DMS53 (cell line): ENCODE data around the gene GALNT9.
"Not testable (repeated sequence)": the region's sequence is repeated elsewhere in the genome, so short reads cannot be mapped to it uniquely, and the experiment has no call there.

Source experiments
- DNase-seq: peaks from one replicate; lab custom pipeline; 2025; lab: John Stamatoyannopoulos, UW

The GALNT9 gene

DNA sequence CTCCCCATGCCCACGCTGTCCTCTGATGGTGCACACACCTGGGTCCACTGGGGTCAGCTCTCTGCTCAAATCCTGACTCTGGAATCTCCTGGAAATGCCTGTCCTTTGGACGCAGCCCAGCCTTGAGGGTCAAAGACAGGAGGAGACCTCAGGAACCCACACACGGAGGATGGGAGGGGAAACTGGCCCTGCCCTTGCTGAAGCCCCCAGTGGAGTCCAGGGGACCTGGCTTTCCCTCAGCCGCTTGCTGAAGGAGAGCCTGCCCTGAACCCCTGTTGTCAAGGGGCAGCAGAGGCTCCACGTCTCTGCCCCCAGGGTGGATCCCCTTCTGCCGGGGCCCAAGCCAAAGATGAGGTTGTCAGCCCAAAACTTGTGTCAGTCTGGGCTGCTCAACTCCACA, 16.9 kb downstream of the GALNT9 start:
- DNase-seq, result no peak

DNA sequence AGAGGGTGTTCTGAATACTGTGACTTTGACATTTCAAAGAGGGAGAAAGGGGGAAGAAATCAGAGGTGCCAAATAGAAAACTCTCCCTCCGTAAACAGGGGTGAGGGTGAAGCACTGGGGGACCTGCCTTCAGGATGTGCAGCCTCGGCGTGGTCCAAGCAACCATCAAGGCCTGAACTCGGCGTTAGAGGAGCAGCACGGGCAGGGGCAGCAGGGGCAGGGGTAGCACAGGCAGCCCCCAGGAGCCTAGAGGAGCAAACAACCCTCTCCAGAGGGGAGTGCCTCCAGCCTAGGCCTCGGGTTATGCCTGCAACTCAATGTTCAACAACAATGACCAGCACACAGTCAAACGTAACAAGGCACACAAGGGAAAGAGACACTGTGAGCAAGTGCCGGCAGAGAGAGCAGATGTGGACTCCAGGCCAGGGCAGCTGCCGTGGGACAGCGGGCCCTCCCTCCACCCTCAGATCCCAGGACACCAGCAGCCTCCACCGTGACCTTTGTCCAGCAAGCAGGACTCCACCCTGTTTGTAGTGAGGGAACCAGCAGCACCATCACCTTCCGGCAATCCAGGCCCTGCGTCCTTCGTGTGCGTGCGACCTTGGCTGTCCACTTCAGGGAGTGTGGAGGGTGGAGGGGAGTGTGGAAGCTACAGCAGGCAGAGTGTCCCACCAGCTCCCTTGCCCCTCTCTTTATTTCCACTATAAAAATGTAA, 18.0 kb downstream of the GALNT9 start:
- peak; percentile 9 for DNase-seq

DNA sequence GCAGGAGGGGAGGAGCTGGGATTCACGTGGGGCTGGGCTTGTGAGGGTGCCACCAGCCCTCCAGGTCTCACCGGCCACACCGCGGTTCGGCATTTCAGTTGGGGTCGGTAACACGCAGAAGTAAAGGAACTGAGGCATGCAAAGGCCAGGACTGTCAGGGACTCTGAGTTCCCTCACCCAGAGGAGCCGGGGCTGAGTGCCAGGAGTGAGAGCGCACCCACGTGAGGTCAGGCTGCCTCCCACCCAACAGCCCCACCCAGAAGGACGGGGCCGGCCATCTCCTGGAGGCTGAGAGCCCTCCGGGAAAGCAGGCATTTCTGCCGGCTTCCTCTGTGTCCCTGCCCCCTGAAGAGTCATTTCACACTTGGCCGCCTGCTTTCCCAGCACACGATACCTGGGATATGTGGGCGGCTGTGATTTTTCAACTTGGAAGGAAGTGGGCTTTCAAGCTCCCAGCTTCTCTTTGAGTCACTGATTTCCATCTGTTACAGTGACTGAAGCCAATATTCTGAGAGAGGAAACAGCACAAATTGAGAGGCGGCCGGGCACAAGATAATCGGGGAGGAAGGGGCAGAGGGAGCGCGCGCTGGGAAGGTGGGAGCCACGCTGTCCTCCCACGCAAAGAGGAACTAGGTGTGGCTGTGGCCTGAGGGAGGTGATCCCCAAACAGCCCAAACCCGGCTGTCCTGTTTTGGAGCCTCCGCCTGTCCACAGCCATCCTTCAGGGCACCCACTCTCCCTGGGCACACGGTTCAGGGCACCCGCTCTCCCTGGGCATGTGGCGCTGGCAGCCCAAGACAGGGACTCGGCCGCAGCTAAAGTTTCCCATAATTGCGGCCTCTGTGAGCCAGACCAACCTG, 19.0 kb downstream of the GALNT9 start:
- no peak for DNase-seq

DNA sequence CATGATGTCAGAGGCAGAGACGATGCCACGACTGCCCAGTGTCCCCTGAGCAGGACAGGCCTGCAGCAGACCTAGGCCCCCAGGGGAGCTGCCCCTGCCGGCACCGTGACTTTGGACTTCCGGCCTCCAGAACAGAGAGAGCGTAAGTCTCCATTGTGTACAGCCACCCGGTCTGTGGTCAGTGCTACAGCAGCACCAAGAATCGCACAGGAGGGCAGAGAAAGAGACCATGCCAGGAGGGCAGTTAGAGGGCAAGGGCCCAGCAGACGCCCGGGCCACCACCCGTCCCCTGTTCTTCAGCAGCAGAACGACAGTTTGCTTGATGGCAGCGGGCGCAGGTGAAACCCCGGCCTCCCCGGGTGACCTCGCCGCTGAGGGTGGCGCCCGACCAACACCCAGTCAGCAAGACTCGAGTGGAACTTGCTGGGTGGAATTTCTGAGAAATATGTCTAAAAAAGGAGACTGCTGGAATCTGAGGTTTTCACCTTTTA, 19.7 kb downstream of the GALNT9 start:
- DNase-seq, result no peak

DNA sequence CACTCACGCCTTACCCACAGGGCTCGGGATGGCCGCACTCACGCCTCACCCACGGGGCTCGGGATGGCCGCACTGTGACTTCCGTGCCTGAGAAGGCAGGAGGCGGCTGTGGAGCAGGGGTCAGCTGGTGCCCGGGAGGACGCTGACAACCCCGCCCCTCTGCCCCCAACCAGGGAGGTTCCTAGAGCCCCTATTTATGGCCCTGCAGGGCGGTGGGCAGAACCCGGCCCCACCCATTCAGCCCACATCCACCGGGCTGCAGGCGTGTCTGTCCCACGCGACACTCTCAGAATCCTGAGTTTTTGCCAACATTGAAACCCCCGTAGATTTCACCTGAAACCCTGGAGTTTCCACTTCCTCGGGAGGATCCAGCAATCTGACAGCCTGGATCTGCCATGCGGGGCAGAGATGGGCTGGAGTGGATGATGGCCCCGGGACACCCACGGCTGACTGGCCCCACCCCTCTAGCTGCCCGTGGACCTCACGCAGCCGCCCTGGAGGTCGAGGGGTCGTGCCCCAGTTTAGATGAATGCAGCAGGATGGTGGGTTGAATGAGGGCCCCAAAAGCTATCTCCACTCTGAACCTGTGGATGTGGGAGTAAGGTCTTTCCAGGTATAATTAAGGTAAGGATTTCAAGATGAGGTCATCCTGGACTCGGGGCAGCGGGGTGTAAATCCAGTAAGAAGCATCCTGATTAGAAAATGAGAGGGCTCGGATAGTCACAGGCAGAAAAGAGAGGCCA, 20.4 kb downstream of the GALNT9 start:
- DNase-seq, result no peak

DNA sequence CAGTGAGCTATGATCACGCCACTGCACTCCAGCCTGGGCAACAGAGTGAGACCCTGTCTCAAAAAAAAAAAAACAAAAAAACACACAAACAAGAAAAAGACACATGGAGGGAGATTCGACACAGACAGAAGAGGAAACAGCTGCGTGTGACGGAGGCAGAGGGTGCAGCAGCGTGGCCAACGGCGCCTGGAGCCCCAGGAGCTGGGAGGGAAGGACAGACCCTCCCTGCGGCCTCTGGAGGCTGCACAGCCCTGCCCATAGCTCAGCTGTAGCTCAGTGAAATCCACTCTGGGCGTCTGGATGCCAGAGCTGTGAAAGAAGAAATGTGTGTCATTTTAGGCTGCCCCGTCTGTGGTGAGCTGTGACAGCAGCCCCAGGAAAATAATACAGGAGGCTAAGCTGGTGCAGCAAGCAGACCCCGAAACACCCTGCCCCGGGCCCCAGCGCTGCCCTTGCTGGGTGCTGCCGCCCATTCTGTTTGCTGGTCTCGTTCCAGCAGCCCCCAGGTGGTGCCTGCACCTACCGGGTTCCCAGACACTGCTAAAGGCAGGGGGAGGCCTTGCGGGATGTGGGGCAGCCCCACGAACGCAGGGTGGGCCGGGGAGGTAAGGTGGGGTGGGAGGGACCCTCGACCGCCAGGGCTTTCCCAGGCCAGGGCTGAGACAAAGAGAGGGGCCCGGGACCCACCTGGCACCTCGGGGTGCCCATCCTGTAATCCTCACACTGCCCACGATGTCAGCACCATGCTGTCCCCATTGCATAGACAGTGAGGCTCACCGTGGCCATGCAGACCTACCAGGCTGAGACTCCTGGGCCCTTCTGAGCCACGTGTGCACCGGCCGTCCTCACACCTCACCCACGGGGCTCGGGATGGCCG, 21.2 kb downstream of the GALNT9 start:
- no peak for DNase-seq

DNA sequence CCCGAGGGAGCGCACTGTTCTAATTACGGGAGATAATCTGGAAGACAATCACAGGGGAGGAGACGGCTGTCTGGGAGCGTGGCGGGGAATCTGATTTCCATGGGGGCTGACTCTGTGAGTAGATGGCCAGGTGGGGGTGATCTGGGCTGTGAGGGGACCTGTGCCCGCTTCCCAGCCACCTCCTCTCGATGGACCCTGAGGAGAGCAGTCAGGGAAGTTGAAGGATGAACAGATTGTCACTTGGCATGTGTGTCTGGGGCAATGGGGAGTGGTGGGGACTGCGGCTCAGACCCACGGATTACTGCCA, 22.6 kb downstream of the GALNT9 start:
- DNase-seq, result no peak

DNA sequence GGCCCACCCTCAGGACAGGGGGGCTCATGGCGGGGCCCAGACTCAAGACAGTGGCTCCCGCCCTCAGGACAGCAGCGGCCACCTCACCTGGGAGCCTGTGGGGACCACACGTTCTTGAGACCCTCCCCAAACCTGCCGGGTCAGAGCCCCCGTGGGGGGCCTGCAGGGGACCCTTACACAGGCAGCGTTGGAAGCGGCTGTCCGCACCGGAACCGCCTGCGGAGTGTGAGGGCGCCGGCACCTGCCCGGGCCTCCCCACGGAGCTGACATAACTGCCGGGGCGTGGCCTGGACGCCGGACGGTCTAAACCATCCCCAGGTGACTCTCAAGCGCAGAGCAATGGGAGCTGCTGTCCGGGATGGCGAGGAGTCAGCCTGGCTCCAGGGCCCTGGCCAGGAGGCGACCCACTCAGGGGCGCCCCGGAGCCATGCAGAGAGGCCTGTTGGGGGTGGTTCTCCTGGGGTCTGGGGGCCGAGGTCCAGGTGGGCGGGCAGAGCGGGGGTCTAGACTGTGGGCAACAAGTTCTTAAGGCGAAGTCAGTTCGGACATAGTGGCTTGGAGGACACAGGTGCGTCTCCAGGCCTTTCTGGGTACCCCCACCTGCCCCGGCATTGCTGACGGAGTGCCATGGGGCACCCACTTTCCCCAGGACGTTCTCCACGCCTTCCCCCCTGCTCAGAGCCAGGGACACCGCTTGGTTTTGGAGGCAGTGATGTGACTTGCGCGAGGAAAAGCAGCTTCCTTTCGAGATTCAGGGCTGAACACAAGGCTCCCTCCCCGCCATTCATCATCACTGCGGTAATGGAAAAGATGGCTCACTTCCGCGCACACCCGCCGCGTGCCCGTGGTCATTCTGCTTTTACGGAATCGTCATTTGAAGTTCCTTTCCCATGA, 23.2 kb downstream of the GALNT9 start:
- DNase-seq, result no peak

DNA sequence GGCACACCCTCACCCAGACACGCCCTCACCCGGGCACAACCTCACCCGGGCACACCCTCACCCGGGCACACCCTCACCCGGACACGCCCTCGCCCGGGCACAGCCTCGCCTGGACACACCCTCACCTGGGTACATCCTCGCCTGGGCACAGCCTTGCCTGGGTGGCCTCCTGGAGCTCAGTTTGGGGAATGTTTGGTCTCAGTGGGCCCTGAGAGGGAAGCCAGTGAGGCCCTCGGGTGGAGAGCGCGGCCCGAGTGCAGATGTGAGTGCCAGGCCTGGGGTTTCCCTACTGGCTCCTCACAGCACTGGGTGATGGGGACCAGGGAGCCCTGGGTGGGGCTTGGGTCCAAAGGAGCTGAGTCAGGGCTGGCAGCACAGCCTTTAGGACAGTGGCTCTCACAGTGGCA, 23.8 kb downstream of the GALNT9 start:
- DNase-seq, result no peak

DNA sequence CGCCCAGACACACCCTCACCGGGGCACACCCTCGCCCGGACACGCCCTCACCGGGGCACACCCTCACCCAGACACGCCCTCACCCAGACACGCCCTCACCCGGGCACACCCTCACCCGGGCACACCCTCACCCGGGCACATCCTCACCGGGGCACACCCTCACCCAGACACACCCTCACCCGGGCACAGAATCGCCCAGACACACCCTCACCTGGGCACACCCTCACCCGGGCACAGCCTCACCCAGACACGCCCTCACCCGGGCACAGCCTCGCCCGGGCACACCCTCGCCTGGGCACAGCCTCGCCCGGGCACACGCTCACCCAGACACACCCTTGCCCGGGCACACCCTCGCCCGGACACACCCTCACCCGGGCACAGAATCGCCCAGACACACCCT, 24.5 kb downstream of the GALNT9 start:
- not testable (repeated sequence) for DNase-seq

DNA sequence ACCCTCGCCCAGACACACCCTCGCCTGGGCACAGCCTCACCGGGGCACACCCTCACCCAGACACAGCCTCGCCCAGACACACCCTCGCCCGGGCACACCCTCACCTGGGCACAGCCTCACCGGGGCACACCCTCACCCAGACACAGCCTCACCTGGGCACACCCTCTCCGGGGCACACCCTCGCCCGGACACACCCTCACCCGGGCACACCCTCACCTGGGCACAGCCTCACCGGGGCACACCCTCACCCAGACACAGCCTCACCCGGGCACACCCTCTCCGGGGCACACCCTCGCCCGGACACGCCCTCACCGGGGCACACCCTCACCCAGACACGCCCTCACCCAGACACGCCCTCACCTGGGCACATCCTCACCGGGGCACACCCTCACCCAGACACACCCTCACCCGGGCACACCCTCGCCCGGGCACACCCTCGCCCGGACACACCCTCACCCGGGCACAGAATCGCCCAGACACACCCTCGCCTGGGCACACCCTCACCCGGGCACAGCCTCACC, 25.5 kb downstream of the GALNT9 start:
- not testable (repeated sequence) for DNase-seq

DNA sequence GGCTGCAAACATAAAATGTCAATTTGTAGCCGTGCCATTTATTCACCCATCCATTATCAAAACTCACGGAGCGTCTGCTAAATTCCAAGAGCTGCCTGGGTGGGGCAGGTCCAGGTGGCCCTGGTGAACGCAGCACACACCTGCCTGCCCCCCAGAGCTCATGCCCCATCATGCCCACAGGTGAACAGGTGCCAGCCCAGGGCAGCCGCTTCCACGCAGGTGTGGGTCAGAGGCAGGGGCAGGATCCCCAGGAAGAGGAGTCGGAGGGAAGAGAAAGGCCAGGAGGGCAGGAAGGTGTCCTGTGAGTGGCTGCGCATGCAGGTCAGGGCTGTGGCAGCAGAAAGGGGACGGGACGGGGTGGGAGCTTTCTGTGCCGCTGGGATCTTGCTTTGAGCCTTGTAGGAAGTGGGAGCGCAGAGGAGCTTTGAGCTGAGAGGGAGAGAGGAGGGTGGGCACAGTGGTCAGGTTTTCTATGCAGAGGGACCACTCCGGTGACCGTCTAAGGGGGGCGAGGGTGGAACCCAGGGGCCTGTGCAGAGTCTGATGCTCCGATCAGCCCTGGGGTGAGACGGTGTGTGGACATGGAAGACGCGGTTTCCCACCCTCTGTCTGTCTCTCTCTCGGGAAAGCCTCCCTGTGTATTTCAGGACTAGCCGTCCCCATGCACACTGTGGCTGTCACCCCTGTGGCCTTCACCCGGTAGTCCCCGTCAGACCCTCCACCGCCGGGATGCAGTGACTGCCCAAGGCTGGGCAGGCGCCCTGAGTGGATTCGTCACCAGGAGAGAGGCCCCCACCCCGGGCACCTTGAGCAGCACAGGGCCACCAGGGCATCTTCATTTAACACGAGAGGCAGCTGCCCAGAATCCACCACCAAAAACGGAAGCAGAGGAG, 26.7 kb downstream of the GALNT9 start:
- DNase-seq, result no peak

DNA sequence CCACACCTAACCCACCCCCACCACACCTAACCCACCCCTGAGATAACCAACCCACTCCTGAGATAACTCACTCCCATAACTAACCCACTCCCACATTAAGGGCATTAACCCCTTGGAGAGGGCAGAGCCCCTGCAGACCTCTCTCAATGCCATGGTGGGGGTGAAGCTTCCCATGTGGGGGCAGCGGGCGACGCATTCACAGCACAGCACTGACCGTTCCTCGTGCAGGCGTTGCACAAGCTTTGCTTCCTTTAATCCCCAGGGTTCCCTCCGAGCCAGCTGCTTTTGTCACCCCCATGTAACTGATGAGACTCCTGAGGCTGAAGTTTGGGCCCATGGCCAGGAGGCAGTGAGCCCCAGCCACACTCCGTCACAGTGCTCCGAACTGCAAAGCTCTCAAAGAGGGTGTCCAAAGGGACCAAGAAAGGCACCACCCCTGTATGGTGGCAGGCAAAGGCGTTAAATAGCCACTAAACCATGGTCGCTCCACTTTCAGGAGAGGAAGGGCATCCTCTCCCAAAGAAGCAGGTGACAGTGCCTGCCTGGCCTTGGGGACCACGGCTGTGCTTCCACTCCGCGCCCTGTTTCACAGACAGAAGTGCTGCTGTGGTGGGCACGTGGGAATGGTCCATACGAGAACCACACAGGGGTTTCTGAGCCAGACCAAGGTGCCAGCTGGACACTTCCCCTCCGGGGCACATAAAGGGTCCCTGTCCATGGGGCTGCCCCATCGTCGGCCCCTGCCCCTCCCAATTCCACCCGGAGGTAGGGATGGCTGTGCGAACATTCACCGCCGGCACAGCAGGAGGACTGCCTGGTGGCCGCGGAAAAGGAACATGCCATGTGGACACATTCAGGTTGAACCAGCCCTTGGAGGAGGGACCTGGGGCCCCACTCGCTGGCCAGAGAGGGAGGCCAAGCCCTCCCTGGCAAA, 28.3 kb downstream of the GALNT9 start:
- peak; percentile 34 for DNase-seq

DNA sequence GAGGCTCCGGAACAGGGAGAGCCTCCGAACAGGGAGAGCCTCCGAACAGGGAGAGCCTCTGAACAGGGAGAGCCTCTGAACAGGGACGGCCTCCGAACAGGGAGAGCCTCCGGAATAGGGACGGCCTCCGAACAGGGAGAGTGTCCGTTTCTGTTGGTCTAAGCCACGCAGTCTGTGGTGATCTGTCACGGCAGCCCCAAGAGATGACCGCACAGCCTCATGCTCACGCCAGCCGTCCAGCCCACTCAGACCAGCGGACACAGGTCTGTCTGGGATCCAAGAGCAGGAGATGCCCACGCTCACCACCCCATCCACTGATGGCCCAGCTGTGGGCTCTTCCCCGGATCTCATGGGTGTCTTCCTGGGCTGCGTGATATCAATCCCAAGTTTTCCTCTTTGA, 33.3 kb downstream of the GALNT9 start:
- no peak for DNase-seq

DNA sequence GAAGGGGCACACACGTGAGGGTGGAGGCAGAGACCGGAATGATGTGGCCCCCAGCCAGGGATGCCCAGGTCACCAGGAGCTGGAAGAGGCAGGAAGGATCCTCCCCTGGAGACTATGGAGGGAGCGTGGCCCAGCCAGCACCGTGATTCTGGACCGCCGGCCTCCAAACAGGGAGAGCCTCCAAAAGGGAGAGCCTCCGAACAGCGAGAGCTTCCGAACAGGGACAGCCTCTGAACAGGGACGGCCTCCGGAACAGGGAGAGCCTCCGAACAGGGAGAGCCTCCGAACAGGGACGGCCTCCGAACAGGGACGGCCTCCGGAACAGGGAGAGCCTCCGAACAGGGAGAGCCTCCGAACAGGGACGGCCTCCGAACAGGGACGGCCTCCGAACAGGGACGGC, 33.8 kb downstream of the GALNT9 start:
- DNase-seq, result not testable (repeated sequence)

DNA sequence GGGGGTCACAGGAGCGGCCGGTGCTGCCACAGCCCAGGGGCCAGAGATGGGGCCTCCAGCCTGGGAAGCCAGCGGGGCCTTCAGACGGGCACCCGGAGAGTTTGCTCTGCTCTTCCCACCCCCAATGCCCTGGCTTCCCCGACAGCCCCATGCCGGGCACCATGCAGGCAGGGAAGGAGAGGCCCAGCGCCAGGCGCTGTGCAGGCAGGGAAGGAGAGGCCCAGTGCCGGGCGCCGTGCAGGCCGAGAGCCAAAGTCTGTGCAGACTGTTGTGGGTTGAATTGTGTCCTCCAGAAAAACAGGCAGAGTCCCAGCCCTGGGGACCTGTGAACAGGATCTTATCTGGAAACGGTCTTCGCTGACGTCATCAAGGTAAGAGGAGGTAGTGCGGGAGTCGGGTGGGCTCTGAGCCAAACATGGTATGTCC, 34.3 kb downstream of the GALNT9 start:
- DNase-seq, result no peak

DNA sequence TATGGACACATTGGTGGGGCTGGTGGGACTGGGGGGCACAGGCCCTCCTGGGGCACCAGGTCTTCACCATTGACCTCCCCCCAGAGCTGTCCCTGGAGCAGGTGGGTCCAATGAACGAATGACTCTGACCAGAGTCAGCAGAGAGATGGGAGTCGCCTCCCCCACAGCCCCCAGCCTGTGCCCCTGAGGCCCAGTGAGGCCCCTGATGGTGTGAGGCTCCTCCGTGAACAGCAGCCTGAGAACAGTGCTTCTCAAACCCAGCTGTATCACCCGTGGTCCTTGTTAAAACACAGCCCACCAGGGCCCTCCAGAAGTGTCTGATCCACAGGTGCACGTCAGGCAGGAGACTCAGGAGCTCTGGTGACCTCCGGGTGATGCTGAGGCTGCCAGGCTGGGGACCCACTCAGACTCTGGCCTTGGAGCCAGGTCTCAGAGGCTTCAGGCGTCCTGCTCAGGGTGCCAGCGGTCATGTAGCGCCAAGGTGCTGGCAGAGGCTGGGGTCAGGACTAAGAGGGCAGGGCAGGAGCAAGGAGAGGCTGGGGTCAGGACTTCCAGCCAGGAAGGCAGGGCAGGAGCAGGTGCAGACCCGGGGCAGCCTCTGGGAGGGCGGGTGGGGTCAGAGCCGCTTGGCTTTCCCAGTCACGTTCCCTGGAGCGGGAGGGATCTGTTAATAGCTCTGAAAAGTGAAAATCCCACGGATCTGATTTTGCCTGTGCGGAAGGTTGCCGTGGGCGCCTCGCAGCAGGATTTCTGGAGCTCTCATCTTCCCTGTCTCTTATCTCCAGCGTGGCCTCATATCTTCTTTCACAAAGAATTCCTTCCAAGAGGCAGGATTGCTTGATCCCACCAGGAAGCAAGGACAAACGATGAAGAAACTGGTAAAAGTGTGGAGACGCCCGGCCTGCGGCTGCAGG, 35.0 kb downstream of the GALNT9 start:
- no peak for DNase-seq
